Stimulated activated CD8-positive, alpha-beta memory T cell treated with anti-CD3 and anti-CD28 coated beads, Interleukin-15, amount 100 ng/mL, for 48 hours (primary cell): Measurements from ENCODE around the gene CETP.
"Not testable (repeated sequence)": the region's sequence is repeated elsewhere in the genome, so short reads cannot be mapped to it uniquely, and the experiment has no call there.

ENCODE experiments used
- DNase-seq, 2 donors: peaks; one replicate each; pipeline ENCODE4 v3.0.0-alpha.2; 2020; ENCODE audit warnings: low read depth in 2 of 2

CETP gene

GRCh38 chr16:56956756-56957155 lies 5.0 kb upstream of the CETP start:
- no peak for DNase-seq

DNA sequence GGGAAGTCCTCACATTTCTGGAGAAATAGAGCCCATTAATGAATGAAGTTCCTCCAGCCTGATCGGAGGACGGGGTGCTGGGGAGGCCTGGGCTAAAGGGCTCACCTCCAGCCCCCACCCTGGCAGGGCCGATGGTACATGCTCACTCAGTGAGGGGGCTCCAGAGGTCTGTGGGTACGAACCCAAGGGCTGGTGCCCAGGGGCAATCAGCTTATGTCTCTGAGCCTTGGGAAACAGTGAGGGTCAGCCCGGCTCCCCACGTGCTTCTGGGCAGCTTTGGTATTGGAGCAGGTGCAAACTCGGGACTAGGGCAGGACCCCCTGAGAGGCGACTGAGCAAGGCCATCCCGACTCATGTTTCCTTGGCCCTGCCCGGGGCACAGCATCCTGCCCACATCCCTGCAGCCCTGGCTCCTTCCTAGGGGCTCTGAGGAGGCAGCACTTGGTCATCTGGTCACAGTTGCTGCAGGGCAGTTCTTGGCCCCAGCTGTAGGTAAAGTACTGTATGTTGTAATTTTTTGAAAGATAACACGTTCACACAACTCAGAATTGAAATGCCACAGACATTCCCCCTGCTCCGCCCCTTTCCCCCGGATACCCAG lies 969 bp upstream of the CETP start:
- no peak for DNase-seq

- DNase-seq = no peak
Observed at GRCh38 chr16:56961386-56961785, 364 bp upstream of the CETP start.

DNA sequence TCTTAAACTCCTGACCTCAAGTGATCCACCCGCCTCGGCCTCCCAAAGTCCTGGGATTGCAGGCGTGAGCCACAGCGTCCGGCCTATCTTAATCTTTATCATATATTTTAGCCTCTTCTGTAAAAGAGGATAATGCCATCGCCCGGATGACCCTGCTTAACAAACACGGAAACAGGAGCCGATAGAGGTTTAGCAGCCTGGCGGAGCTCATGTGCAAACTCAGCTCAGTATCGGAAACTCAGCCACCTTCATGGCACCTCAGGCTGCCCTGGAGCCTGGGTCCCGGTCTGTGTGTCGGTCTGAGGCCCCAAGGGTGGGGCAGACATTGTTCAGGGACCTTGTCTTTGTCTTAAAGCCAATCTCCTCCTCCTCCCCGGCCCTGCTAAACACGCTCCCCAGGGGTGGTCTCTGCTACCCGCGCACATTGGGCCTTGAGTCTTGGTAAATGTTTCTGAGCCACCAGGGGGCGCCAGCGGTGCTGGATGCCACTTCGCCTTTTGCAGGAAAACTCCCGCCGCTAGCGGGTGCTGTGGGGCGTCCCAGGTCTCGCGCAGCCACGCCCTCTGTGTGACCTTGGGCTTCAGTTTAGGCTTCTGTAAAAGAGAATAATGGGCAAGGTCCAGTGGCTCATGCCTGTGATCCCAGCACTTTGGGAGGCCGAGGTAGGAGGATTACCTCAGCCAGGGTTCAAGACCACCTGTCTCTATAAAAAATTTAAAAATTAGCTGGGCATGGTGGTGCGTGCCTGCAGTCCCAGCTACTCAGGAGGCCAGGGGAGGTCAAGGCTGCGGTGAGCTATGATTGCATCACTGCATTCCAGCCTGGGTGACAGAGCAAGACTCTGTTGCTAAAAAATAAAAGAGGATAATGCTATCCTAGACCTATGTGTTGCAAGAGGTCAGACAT lies 2.7 kb downstream of the CETP start:
- peak; percentile 84 to 87 for DNase-seq

- no peak for DNase-seq
Observed at GRCh38 chr16:56965149-56966092, 3.7 kb downstream of the CETP start.

- DNase-seq = no peak
Observed at GRCh38 chr16:56966093-56966475, 4.3 kb downstream of the CETP start.

- DNase-seq = no peak
Observed at GRCh38 chr16:56967733-56968132, 6.0 kb downstream of the CETP start.

GRCh38 chr16:56969769-56970168 lies 8.0 kb downstream of the CETP start:
- DNase-seq = no peak

GRCh38 chr16:56970934-56971767 lies 9.4 kb downstream of the CETP start:
- no peak for DNase-seq

DNA sequence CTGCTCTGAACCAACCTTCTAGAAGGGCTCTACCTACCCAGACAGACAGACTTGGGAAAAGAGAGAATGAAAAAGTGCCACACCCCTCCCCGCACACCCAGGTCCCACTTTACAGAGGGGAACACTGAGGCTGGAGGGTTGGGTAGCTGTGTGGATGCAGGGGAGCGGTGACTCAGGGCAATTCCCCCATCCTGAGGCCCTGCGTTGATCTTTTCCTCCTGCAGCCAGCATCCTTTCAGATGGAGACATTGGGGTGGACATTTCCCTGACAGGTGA lies 10.0 kb downstream of the CETP start:
- no peak for DNase-seq

DNA sequence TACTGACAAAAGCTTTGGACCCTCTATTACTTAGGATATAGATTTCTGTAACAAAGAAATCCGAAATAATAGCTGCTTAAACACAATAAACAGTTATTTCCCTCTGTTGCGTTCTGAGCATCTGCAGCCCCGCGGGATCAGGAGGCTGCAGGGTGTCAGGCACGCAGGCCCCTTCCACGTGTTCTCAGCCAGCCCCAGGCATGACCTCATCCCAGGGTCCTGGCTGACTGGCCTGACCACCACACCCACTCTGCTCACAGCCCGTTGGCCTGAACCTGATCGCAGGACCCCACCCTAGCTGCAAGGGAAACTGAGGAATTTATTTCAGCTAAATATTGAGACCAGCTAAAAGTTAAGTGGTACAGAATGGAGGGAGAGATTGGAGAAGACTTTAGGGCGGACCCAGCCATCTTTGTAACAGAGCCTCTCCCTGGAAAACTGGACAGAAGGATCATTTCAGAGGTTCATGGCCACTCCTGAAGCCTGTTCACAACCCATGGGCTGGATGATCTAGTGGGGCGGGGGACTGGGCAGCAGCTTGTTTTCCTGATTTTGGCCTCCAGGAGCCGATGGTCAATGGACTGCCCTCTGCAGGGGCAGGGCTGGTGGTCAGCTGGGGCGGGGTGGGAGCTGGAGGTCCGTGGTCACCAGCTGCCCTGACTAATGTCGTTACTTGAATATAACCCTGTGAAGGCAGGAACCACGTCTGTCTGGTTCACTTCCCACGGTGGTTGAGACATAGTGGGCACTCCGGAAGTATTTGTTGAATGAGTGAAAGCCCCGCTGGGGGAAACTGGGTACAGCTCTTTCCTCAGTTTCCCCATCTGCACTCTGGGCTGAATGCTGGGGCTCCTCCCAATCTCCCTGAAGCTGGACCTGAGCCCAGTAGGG lies 10.9 kb downstream of the CETP start:
- no peak for DNase-seq

DNA sequence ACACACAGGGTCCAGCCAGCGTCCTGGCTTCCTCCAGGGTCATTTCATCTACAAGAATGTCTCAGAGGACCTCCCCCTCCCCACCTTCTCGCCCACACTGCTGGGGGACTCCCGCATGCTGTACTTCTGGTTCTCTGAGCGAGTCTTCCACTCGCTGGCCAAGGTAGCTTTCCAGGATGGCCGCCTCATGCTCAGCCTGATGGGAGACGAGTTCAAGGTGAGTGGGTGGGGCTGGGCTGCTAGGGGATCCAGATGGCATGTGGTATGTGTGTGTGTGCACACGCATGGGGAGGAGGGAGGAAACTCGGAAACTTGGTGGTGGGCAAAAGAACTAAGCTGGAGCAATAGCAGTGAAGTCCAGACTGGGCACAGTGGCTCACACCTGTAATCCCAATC lies 11.5 kb downstream of the CETP start:
- no peak for DNase-seq

DNA sequence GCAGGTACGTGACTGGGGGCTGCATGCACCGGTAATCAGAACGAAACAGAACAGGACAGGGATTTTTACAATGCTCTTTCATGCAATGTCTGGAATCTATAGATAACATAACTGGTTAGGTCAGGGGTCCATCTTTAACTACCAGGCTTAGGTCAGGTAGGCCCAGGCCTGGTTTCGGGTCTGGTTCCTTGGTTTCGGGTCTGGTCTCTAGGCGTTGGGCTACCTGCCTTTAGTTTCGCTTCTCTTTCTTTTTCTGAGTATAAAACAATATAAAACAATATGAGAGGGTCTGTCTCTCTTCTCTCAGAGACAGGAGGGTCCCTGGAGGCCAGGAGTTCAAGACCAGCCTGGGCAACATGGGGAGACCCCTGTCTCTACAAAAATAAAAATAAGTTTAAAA lies 12.1 kb downstream of the CETP start:
- not testable (repeated sequence) for DNase-seq

DNA sequence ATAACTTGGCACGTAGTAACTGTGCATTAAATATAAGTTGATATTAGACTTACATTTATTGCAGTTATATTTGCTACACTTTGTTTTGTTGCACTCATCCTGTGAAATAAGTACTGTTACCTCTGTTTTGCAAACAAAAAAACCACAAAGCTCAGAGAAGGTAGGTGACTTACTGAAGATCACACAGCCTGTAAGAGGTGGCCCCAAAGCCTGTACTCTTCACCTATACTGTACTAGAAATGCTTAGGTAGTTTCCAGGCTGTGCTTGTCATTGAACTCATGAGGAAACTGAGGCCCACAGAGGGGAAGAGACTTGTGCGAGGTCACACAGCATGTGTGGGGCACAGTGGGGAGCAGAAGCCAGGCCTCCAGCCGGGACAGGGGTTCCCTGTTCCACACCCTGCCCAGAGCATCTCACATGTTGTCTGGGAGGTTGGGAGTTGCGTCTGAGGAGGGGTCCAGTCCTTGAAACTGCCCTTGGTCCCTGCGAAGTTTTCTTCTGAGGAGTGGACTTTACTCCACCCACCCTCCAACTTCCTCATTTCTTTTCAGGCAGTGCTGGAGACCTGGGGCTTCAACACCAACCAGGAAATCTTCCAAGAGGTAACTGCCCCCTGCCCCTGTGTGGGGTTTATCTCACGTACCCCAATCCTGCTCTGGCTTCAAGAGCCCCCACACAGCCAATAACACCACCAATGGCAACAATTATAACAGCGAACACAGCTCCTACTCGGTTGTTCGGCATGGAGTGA lies 13.0 kb downstream of the CETP start:
- no peak for DNase-seq

DNA sequence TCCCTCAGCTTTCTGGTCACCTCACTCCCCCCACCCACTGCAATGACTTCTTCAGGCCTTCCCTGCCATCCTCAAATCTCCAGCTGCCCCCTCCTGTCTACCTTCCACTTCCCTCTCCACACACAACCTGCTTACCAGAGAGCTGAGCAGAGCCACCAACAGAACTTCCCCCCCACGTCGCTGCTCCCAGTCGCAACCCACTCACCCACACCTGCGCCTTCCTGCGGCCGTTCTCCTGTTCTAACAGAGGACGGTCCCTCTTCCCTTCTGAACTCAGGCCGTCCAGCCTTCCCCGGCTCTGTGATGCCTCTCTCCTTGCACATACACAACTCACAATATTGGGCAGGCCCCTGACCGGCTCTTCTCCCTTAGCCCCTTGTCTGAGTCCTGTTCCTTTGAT lies 14.0 kb downstream of the CETP start:
- no peak for DNase-seq

GRCh38 chr16:56977216-56977615 lies 15.5 kb downstream of the CETP start:
- no peak for DNase-seq

- DNase-seq = no peak
Observed at GRCh38 chr16:56977823-56978430, 16.2 kb downstream of the CETP start.

GRCh38 chr16:56980201-56980535 lies 18.4 kb downstream of the CETP start:
- no peak for DNase-seq
